Ovary (tissue), 3 donors: ENCODE results near the gene EFNA3.

Experiments
- CTCF ChIP-seq, 3 donors: fragments of 450-650 bp in 2 of 3; fragments of 200-600 bp in 1 of 3; IDR thresholded peaks; one replicate each; pipeline versions ENCODE4 v1.5.1 to v1.8.0; 2016 to 2022; ENCODE audit warnings: antibody characterized with exemption in 3 of 3, mild to moderate bottlenecking in 1 of 3
- POLR2A ChIP-seq: fragments of 450-650 bp; IDR thresholded peaks from one replicate; pipeline ENCODE4 v1.6.1; 2017; ENCODE audit warnings: antibody characterized with exemption, mild to moderate bottlenecking, moderate library complexity
- donor health status: DM: no; HTN: no; CAD: no.

- TF ChIP-seq CTCF (IDR thresholded peaks at IDR 0.05) = no peak
- TF ChIP-seq POLR2A = no peak
Observed at GRCh38 chr1:155064111-155064831, 14.4 kb upstream of the EFNA3 start.
